K562 (cell line): Measurements from ENCODE around the gene RESF1. TPM values are rescaled to one million over a fixed set of nuclear protein-coding genes. Genes with fewer than 3 reads are reported as not detected.

ENCODE experiments used
- ATF1 ChIP-seq, 2 experiments: fragments of 450-650 bp in 1 of 2; IDR thresholded peaks; 2 replicates each; pipeline ENCODE4 v1.6.1; 2016; ENCODE audit warnings: missing compliant biosample characterization in 1 of 2, missing genetic modification characterization in 1 of 2
- CEBPB ChIP-seq: fragments of 450-650 bp; IDR thresholded peaks from 2 replicates; pipeline ENCODE4 v1.6.1; 2016; ENCODE audit warnings: missing genetic modification characterization, missing compliant biosample characterization
- CLOCK ChIP-seq: fragments of 250-450 bp; sonication (Bioruptor Pico); IDR thresholded peaks from 2 replicates; pipeline ENCODE4 v1.4.0; 2020; ENCODE audit warnings: mild to moderate bottlenecking, moderate library complexity, borderline replicate concordance
- ELF1 ChIP-seq: fragments of 200-800 bp; sonication (Bioruptor generic); IDR thresholded peaks from 2 replicates; pipeline ENCODE4 v1.6.1; 2016; ENCODE audit warnings: missing genetic modification characterization, missing compliant biosample characterization
- FOXA1 ChIP-seq: fragments of 450-650 bp; IDR thresholded peaks from 2 replicates; pipeline ENCODE4 v1.6.1; 2016; ENCODE audit warnings: mild to moderate bottlenecking, borderline replicate concordance
- HNRNPL ChIP-seq: fragments of 200-400 bp; formaldehyde crosslinking; IDR thresholded peaks from 2 replicates; pipeline ENCODE4 v1.6.1; 2017; ENCODE audit warnings: low read depth, mild to moderate bottlenecking, low read length
- LCOR ChIP-seq: sonication (generic); formaldehyde crosslinking; IDR thresholded peaks from 2 replicates; pipeline ENCODE4 v1.8.0; 2022; ENCODE audit warnings: mild to moderate bottlenecking, missing genetic modification reagents
- PCBP1 ChIP-seq: fragments of 200-400 bp; formaldehyde crosslinking; IDR thresholded peaks from 2 replicates; pipeline ENCODE4 v1.6.1; 2018; ENCODE audit warnings: mild to moderate bottlenecking, low read depth, low read length; ENCODE audit not compliant: poor library complexity, severe bottlenecking
- POLR2H ChIP-seq: IDR thresholded peaks from 2 replicates; pipeline ENCODE4 v1.6.1; 2016; ENCODE audit warnings: missing genetic modification characterization, low read depth, mild to moderate bottlenecking, control low read depth, missing compliant biosample characterization, moderate library complexity
- PPARD ChIP-seq: fragments of 250-450 bp; sonication (Bioruptor Pico); IDR thresholded peaks from 2 replicates; pipeline ENCODE4 v1.8.0; 2022; ENCODE audit warnings: inconsistent platforms, mild to moderate bottlenecking, moderate library complexity
- RB1 ChIP-seq: fragments of 450-650 bp; IDR thresholded peaks from 2 replicates; pipeline ENCODE4 v1.6.1; 2017; ENCODE audit warnings: low read depth, mild to moderate bottlenecking
- SAP30 ChIP-seq: fragments of 200-600 bp; sonication (generic); IDR thresholded peaks from 2 replicates; pipeline ENCODE4 v1.6.1; 2012; ENCODE audit warnings: borderline replicate concordance, low read depth, mild to moderate bottlenecking, moderate library complexity, low read length, control low read depth, inconsistent platforms; ENCODE audit not compliant: insufficient read depth, poor library complexity, severe bottlenecking
- SMAD4 ChIP-seq: fragments of 250-450 bp; sonication (Bioruptor Pico); conservative IDR thresholded peaks from 2 replicates; pipeline ENCODE4 v1.8.0; 2021; ENCODE audit warnings: inconsistent platforms, mild to moderate bottlenecking, moderate library complexity
- TBP ChIP-seq: optimal IDR thresholded peaks from 2 replicates; pipeline ENCODE3; 2011; ENCODE audit warnings: low read depth, low read length, improper control_type of control experiment
- TEAD2 ChIP-seq: fragments of 450-650 bp; IDR thresholded peaks from 2 replicates; pipeline ENCODE4 v1.6.1; 2016; ENCODE audit warnings: missing genetic modification characterization, control low read depth, missing compliant biosample characterization
- TRIM24 ChIP-seq, 2 experiments: fragments of 450-650 bp; IDR thresholded peaks; 2 replicates each; pipeline ENCODE4 v1.6.1; 2016
- ZHX1 ChIP-seq: fragments of 150-350 bp; conservative IDR thresholded peaks from 2 replicates; pipeline ENCODE4 v1.6.1; 2014; ENCODE audit warnings: low read length
- ZNF766 ChIP-seq: fragments of 200-800 bp; sonication (Bioruptor generic); conservative IDR thresholded peaks from 2 replicates; pipeline ENCODE4 v1.6.1; 2016; ENCODE audit warnings: missing genetic modification characterization, missing compliant biosample characterization
- ZSCAN29 ChIP-seq: fragments of 450-650 bp; IDR thresholded peaks from 2 replicates; pipeline ENCODE4 v1.6.1; 2017
- polyA plus RNA-seq, 8 experiments: library from polyadenylated mRNA; depleted of rRNA in 4 of 8; stranded (reverse) in 5 of 8; unstranded in 3 of 8; fragments of >200 nt; fragmentation: Nextera tagmentation in 2 of 8; fragmentation: Illumina TruSeq in 1 of 8; extraction: Ambion mirVana in 2 of 8; extraction: Trizol in 1 of 8; gene quantifications; 2 replicates each; pipeline versions ENCODE4 v1.2.1 to v1.2.3, GENCODE V29; 2011 to 2014; ENCODE audit warnings: inconsistent platforms in 1 of 8, missing spikeins in 1 of 8
- total RNA-seq, 7 experiments: library from RNA; depleted of rRNA in 6 of 7; stranded (reverse); fragments of >200 nt in 6 of 7; fragmentation: Illumina TruSeq in 2 of 7; extraction: Trizol in 2 of 7; gene quantifications; 2 replicates each; pipeline versions ENCODE4 v1.2.1 to v1.2.3, GENCODE V29; 2011 to 2021; ENCODE audit warnings: low replicate concordance in 1 of 7

RESF1 gene
- total and polyA plus RNA-seq, 9 of the 15 experiments (the other 6 are each of a cell fraction or from before 2014, with no cell fraction given): 21.5 to 121 (median 53.6) TPM

GRCh38 chr12:31959161-31959700 is at the start of gene RESF1 (continued):
- no peak for TF ChIP-seq PPARD (CRISPR knock-in tag)
- no peak for TF ChIP-seq TEAD2
- 0 out of 2 replicates have a peak, but pooled peaks have one; percentile 52 for TF ChIP-seq LCOR
- peak; percentile 55 for TF ChIP-seq PCBP1
- no peak; the same call in 1 of the 2 replicates for TF ChIP-seq ZHX1
- TF ChIP-seq FOXA1: no peak
- no peak for TF ChIP-seq SAP30
- TF ChIP-seq HNRNPL: 0 out of 2 replicates have a peak, but pooled peaks have one; percentile 28
- TF ChIP-seq CLOCK: no peak
- TF ChIP-seq ELF1 (tag): peak; percentile 86
- peak; percentile 81 for TF ChIP-seq SMAD4
- TF ChIP-seq POLR2H: peak; percentile 54
- TF ChIP-seq ATF1 (CRISPR knock-in tag; IDR thresholded peaks at IDR 0.05): no peak
- peak; percentile 78 for TF ChIP-seq ATF1 (tag; IDR thresholded peaks at IDR 0.05)
- TF ChIP-seq TBP: peak; percentile 63
- TF ChIP-seq ZSCAN29: no peak
- 0 out of 2 replicates have a peak, but pooled peaks have one; percentile 39 for TF ChIP-seq ZNF766 (CRISPR knock-in tag)
- TF ChIP-seq TRIM24 (IDR thresholded peaks at IDR 0.05): peak in 1 of 2 experiments; percentile 55; a peak in 2 of 4 replicates
- TF ChIP-seq CEBPB (tag): no peak
- peak; percentile 46; the same call in 1 of the 2 replicates for TF ChIP-seq RB1
